PC-9 (cell line): Measurements from ENCODE around the gene FDPS. TPM values are rescaled to one million over a fixed set of nuclear protein-coding genes. Genes with fewer than 3 reads are reported as not detected.
"Not testable (repeated sequence)": the region's sequence is repeated elsewhere in the genome, so short reads cannot be mapped to it uniquely, and the experiment has no call there.

Experiments used
- BruUV-seq: library from RNA; stranded (reverse); fragments of 400-500 nt; replicated peaks from 2 replicates; lab custom pipeline; 2021; lab: Mats Ljungman, UMichigan
- CTCF ChIA-PET: fragments of 300-600 bp; sonication (Branson Sonifier 250); formaldehyde crosslinking; loops from one replicate; lab custom pipeline; 2022; ENCODE audit warnings: antibody characterized with exemption; lab: Charles Lee
- POLR2A ChIA-PET: fragments of 300-600 bp; sonication (Branson Sonifier 250); formaldehyde crosslinking; loops from one replicate; lab custom pipeline; 2022; ENCODE audit warnings: antibody characterized with exemption; ENCODE audit not compliant: unreplicated experiment; lab: Charles Lee
- DNase-seq, 2 experiments: peaks; one replicate each; pipeline versions ENCODE4 v3.0.0 to v3.0.0-alpha.2; 2015 to 2022; ENCODE audit warnings: mixed read lengths in 1 of 2
- H2AFZ ChIP-seq: fragments of 200-600 bp; sonication (generic); 2 replicates; pipeline ENCODE4 v1.8.1; 2017; ENCODE audit warnings: antibody characterized with exemption
- H3F3A ChIP-seq: fragments of 200-600 bp; sonication (generic); 2 replicates; pipeline ENCODE4 v1.8.1; 2017; ENCODE audit warnings: antibody characterized with exemption, mild to moderate bottlenecking, low read depth; ENCODE audit not compliant: insufficient read depth
- H3K27ac ChIP-seq: fragments of 200-600 bp; sonication (generic); 2 replicates; pipeline ENCODE4 v1.6.1; 2016; ENCODE audit warnings: mixed run types
- H3K27me3 ChIP-seq: fragments of 200-600 bp; sonication (generic); 2 replicates; pipeline ENCODE4 v1.6.1; 2016; ENCODE audit warnings: low read depth, mixed run types; ENCODE audit not compliant: insufficient read depth
- H3K36me3 ChIP-seq: fragments of 200-600 bp; sonication (generic); 2 replicates; pipeline ENCODE4 v1.6.1; 2016; ENCODE audit warnings: low read depth, mixed run types
- H3K4me1 ChIP-seq: fragments of 200-600 bp; sonication (generic); replicated peaks from 2 replicates; pipeline ENCODE4 v1.6.1; 2016; ENCODE audit warnings: mixed run types; ENCODE audit not compliant: insufficient read depth
- H3K4me2 ChIP-seq: fragments of 200-600 bp; sonication (generic); 2 replicates; pipeline ENCODE4 v1.6.1; 2017; ENCODE audit warnings: mixed run types
- H3K4me3 ChIP-seq: fragments of 200-600 bp; sonication (generic); 2 replicates; pipeline ENCODE4 v1.6.1; 2016; ENCODE audit warnings: mixed run types
- H3K79me2 ChIP-seq: fragments of 200-600 bp; sonication (generic); 2 replicates; pipeline ENCODE4 v1.6.1; 2017; ENCODE audit warnings: low read depth, mixed run types
- H3K9me2 ChIP-seq: fragments of 200-600 bp; sonication (generic); 2 replicates; pipeline ENCODE4 v1.8.1; 2017; ENCODE audit warnings: mild to moderate bottlenecking; ENCODE audit not compliant: insufficient read depth
- H3K9me3 ChIP-seq: fragments of 200-600 bp; sonication (generic); 2 replicates; pipeline ENCODE4 v1.8.1; 2016; ENCODE audit warnings: low read depth; ENCODE audit not compliant: insufficient read depth
- H4K20me1 ChIP-seq: fragments of 200-600 bp; sonication (generic); 2 replicates; pipeline ENCODE4 v1.8.1; 2017; ENCODE audit not compliant: insufficient read depth
- CTCF ChIP-seq: fragments of 200-600 bp; sonication (generic); conservative IDR thresholded peaks from 2 replicates; pipeline ENCODE4 v1.6.1; 2017; ENCODE audit warnings: mixed run types, antibody characterized with exemption, mild to moderate bottlenecking, moderate library complexity
- EZH2 ChIP-seq: fragments of 200-600 bp; sonication (generic); IDR thresholded peaks from 2 replicates; pipeline ENCODE4 v1.8.0; 2017; ENCODE audit warnings: antibody characterized with exemption, low read depth
- intact Hi-C: fragments of 100-400 bp; cut with micrococcal nuclease; formaldehyde crosslinking; loops from one replicate; pipeline ENCODE4 v1.10.0; 2022; ENCODE audit not compliant: unreplicated experiment
- total RNA-seq: library from RNA; stranded (reverse); gene quantifications from 2 replicates; pipeline ENCODE4 v1.2.3, GENCODE V29; 2021

FDPS gene
- total RNA-seq, 1 experiment from 2014 or later, result 568 TPM

DNA sequence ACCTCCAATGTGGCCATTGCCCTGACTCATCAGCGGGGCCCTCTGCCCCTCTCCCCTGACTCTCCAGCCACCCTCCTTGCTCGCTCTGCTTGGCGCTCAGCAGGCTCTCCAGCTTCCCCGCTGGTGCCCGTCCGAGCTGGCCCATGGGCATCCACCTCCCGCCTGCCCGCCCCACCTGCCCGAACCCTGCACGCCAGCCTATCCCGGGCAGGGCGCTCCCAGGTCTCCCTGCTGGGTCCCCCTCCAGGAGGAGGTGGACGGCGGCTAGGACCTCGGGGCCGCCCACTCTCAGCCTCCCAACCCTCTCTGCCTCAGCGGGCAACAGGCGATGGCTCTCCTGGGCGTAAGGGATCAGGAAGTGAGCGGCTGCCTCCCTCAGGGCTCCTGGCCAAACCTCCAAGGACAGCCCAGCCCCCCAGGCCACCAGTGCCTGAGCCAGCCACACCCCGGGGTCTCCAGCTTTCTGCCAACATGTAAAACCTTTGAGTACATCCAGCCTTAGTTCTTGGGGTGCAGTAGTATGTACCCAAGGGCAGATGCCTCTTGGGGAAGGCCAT is 20.6 kb upstream of the FDPS start:
- Histone ChIP-seq H3K27ac (no peak overlapping the region), H2AFZ (no peak overlapping the region), H3F3A (no peaks in the 10 kb centered on the region), H3K9me3 (no peaks in the 10 kb centered on the region), H3K79me2 (no peaks in the 10 kb centered on the region), H3K27me3 (no peaks in the 10 kb centered on the region), H3K9me2 (no peaks in the 10 kb centered on the region), H3K4me1 (no peaks in the 10 kb centered on the region), H4K20me1 (no peaks in the 10 kb centered on the region), H3K4me3 (no peak overlapping the region), H3K36me3 (no peaks in the 10 kb centered on the region), H3K4me2 (no peak overlapping the region)
- intact Hi-C loops, result no loop called here
- TF ChIP-seq CTCF (no peak), EZH2 (no peak)
- no TSS peak for BruUV-seq
- POLR2A ChIA-PET, result no interaction called here
- CTCF ChIA-PET, result no interaction called here
- no peak for DNase-seq

GRCh38 chr1:155291006-155291405 is 17.7 kb upstream of the FDPS start:
- H3K9me3 ChIP-seq, intact Hi-C loops, H3K36me3 ChIP-seq, H3F3A ChIP-seq, H2AFZ ChIP-seq, H3K27me3 ChIP-seq, H3K79me2 ChIP-seq, H3K4me3 ChIP-seq, H3K27ac ChIP-seq, H3K9me2 ChIP-seq, DNase-seq, H4K20me1 ChIP-seq, CTCF ChIA-PET, H3K4me2 ChIP-seq, BruUV-seq, H3K4me1 ChIP-seq, POLR2A ChIA-PET: not testable (repeated sequence)

- POLR2A ChIA-PET, result no interaction called here
Observed at GRCh38 chr1:155293086-155293749, 15.4 kb upstream of the FDPS start.

More at GRCh38 chr1:155293086-155293749, 15.4 kb upstream of the FDPS start:
- no peaks in the 10 kb centered on the region for H3F3A ChIP-seq
- TF ChIP-seq CTCF (no peak), EZH2 (no peak)
- BruUV-seq, result no TSS peak
- H2AFZ ChIP-seq, result no peak overlapping the region
- H3K4me1 ChIP-seq, result no peaks in the 10 kb centered on the region
- no peaks in the 10 kb centered on the region for H3K9me2 ChIP-seq
- no peak for DNase-seq
- no peaks in the 10 kb centered on the region for H3K27me3 ChIP-seq
- CTCF ChIA-PET, result no interaction called here
- no peaks in the 10 kb centered on the region for H3K79me2 ChIP-seq
- H3K36me3 ChIP-seq, result no peaks in the 10 kb centered on the region
- no peak overlapping the region for H3K4me2 ChIP-seq
- H3K9me3 ChIP-seq, result no peaks in the 10 kb centered on the region
- intact Hi-C loops, result no loop called here
- H3K4me3 ChIP-seq, result no peak overlapping the region
- no peaks in the 10 kb centered on the region for H4K20me1 ChIP-seq
- H3K27ac ChIP-seq, result no peak overlapping the region
